HG02571 (cell line): ENCODE data around the gene SESTD1.

Source experiments
- ATAC-seq: cut with Tn5 transposase; IDR thresholded peaks from one replicate; pipeline ENCODE4 v1.9.1; 2021; ENCODE audit warnings: mild to moderate bottlenecking, moderate library complexity; ENCODE audit not compliant: unreplicated experiment

Gene SESTD1

GRCh38 chr2:179264368-179265081 is at the start of gene SESTD1:
Gene SESTD1 (minus strand): TSS chr2:179264832. CDS start chr2:179191841, 72,991 bp downstream.
- peak; percentile 65 for ATAC-seq

- no peak for ATAC-seq
Measured at GRCh38 chr2:179313057-179313456, 48.4 kb upstream of the SESTD1 start.

GRCh38 chr2:179311101-179311500 is 46.5 kb upstream of the SESTD1 start:
- no peak for ATAC-seq

GRCh38 chr2:179307616-179308371 is 43.2 kb upstream of the SESTD1 start:
- ATAC-seq: no peak

- ATAC-seq: no peak
Measured at GRCh38 chr2:179305125-179305524, 40.5 kb upstream of the SESTD1 start.

GRCh38 chr2:179304424-179304823 is 39.8 kb upstream of the SESTD1 start:
- ATAC-seq: no peak

GRCh38 chr2:179302764-179303571 is 38.3 kb upstream of the SESTD1 start:
- no peak for ATAC-seq

GRCh38 chr2:179302149-179302548 is 37.5 kb upstream of the SESTD1 start:
- ATAC-seq: no peak

- no peak for ATAC-seq
Measured at GRCh38 chr2:179298666-179299065, 34.0 kb upstream of the SESTD1 start.

GRCh38 chr2:179297927-179298326 is 33.3 kb upstream of the SESTD1 start:
- no peak for ATAC-seq

GRCh38 chr2:179290329-179290728 is 25.7 kb upstream of the SESTD1 start:
- ATAC-seq: no peak

GRCh38 chr2:179285060-179285459 is 20.4 kb upstream of the SESTD1 start:
- no peak for ATAC-seq

GRCh38 chr2:179277429-179278196 is 13.0 kb upstream of the SESTD1 start:
- ATAC-seq: no peak

- ATAC-seq: no peak
Measured at GRCh38 chr2:179275253-179276012, 10.8 kb upstream of the SESTD1 start.

- peak; percentile 95 for ATAC-seq
Measured at GRCh38 chr2:179274749-179275148, 10.1 kb upstream of the SESTD1 start.

- no peak for ATAC-seq
Measured at GRCh38 chr2:179273461-179273962, 8.9 kb upstream of the SESTD1 start.

GRCh38 chr2:179272406-179273192 is 8.0 kb upstream of the SESTD1 start:
- ATAC-seq: no peak

- no peak for ATAC-seq
Measured at GRCh38 chr2:179270689-179271088, 6.1 kb upstream of the SESTD1 start.
